Keratinocyte (primary cell): ENCODE data around the gene ETHE1. TPM values are rescaled to one million over a fixed set of nuclear protein-coding genes. Genes with fewer than 3 reads are reported as not detected.

Source experiments
- DNase-seq: peaks from one replicate; pipeline ENCODE4 v3.0.0-alpha.2; 2011; ENCODE audit warnings: low read depth, missing footprints, low spot score
- FAIRE-seq: peaks from 2 replicates; lab custom pipeline; 2011; peaks lifted over from hg19 to GRCh38; lab: Jason Lieb, UNC
- H2AFZ ChIP-seq: 2 replicates; pipeline ENCODE4 v1.6.0; 2012; ENCODE audit warnings: low read length, control low read depth, inconsistent platforms; ENCODE audit not compliant: control insufficient read depth
- H3K27ac ChIP-seq: 2 replicates; pipeline ENCODE4 v1.5.1; 2011; ENCODE audit warnings: low read length; ENCODE audit not compliant: control insufficient read depth, insufficient read depth
- H3K27me3 ChIP-seq: 3 replicates; pipeline ENCODE4 v1.6.0; 2011; ENCODE audit warnings: low read length; ENCODE audit not compliant: control insufficient read depth, insufficient read depth; ENCODE audit errors: extremely low read depth
- H3K36me3 ChIP-seq, 2 experiments: 2 replicates in 1 of 2; 3 replicates in 1 of 2; pipeline ENCODE4 v1.5.1; 2011; ENCODE audit warnings: low read length in 2 of 2, mild to moderate bottlenecking in 1 of 2; ENCODE audit not compliant: control insufficient read depth in 2 of 2, insufficient read depth in 2 of 2; ENCODE audit errors: extremely low read depth in 1 of 2
- H3K4me1 ChIP-seq: 3 replicates; pipeline ENCODE4 v1.5.1; 2011; ENCODE audit warnings: low read length; ENCODE audit not compliant: control insufficient read depth, insufficient read depth; ENCODE audit errors: extremely low read depth
- H3K4me2 ChIP-seq: 3 replicates; pipeline ENCODE4 v1.6.0; 2011; ENCODE audit warnings: low read depth, low read length; ENCODE audit not compliant: control insufficient read depth, insufficient read depth; ENCODE audit errors: extremely low read depth
- H3K4me3 ChIP-seq, 3 experiments: fragments of 200-600 bp in 1 of 3; sonication (generic) in 1 of 3; 2 replicates in 2 of 3; 3 replicates in 1 of 3; pipeline ENCODE4 v1.5.1; 2011 to 2016; ENCODE audit warnings: low read length in 3 of 3, mild to moderate bottlenecking in 3 of 3, control low read depth in 2 of 3, inconsistent platforms in 1 of 3, low read depth in 1 of 3, mixed read lengths in 1 of 3, mixed run types in 1 of 3, moderate library complexity in 1 of 3; ENCODE audit not compliant: control insufficient read depth in 2 of 3, insufficient read depth in 2 of 3; ENCODE audit errors: extremely low read depth in 1 of 3
- H3K79me2 ChIP-seq: 2 replicates; pipeline ENCODE4 v1.6.0; 2012; ENCODE audit warnings: low read length; ENCODE audit not compliant: control insufficient read depth, insufficient read depth
- H3K9ac ChIP-seq: 3 replicates; pipeline ENCODE4 v1.6.0; 2011; ENCODE audit warnings: low read length; ENCODE audit not compliant: control insufficient read depth, insufficient read depth; ENCODE audit errors: extremely low read depth
- H3K9me1 ChIP-seq: 3 replicates; pipeline ENCODE4 v1.6.0; 2011; ENCODE audit warnings: low read length; ENCODE audit not compliant: control insufficient read depth, insufficient read depth; ENCODE audit errors: extremely low read depth
- H3K9me3 ChIP-seq: 2 replicates; pipeline ENCODE4 v1.5.1; 2012; ENCODE audit warnings: low read depth, low read length; ENCODE audit not compliant: control insufficient read depth
- H4K20me1 ChIP-seq: 3 replicates; pipeline ENCODE4 v1.6.0; 2011; ENCODE audit warnings: low read length; ENCODE audit not compliant: control insufficient read depth, insufficient read depth; ENCODE audit errors: extremely low read depth
- EZH2 ChIP-seq: IDR thresholded peaks from one replicate; pipeline ENCODE4 v1.6.1; 2012; ENCODE audit warnings: inconsistent platforms, mild to moderate bottlenecking, low read length, moderate library complexity
- dilution Hi-C: fragments of 300-500 bp; cut with MboI; formaldehyde crosslinking; loops from one replicate; pipeline ENCODE4 v1.7.0; 2020; ENCODE audit warnings: low sequenced_read_pairs; ENCODE audit not compliant: extremely low pct_ligation_motif_present
- polyA plus RNA-seq, 5 experiments: library from polyadenylated mRNA; depleted of rRNA in 3 of 5; stranded (reverse) in 3 of 5; stranded (forward) in 1 of 5; unstranded in 1 of 5; fragments of >200 nt; gene quantifications; 1 replicate in 1 of 5; 2 replicates in 3 of 5; 3 replicates in 1 of 5; pipeline versions ENCODE4 v1.2.1 to v1.2.3, GENCODE V29; 2011 to 2012; ENCODE audit warnings: missing spikeins in 2 of 5, low read depth in 1 of 5, low replicate concordance in 1 of 5
- TF ChIP-seq, protein P1 (sequence below), 3 experiments: IDR thresholded peaks in 1 of 3; conservative IDR thresholded peaks in 1 of 3; optimal IDR thresholded peaks in 1 of 3; 2 replicates in 2 of 3; 3 replicates in 1 of 3; pipeline versions ENCODE3 to v1.5.1; 2011; ENCODE audit warnings: low read length in 3 of 3, mild to moderate bottlenecking in 3 of 3, moderate library complexity in 2 of 3, control low read depth in 1 of 3, inconsistent platforms in 1 of 3; ENCODE audit not compliant: insufficient read depth in 2 of 3; ENCODE audit errors: extremely low read depth in 1 of 3

The ETHE1 gene
- polyA plus RNA-seq, 1 donor (not counting 4 experiments of a cell fraction or from before 2014, with no cell fraction given): 234 TPM

DNA sequence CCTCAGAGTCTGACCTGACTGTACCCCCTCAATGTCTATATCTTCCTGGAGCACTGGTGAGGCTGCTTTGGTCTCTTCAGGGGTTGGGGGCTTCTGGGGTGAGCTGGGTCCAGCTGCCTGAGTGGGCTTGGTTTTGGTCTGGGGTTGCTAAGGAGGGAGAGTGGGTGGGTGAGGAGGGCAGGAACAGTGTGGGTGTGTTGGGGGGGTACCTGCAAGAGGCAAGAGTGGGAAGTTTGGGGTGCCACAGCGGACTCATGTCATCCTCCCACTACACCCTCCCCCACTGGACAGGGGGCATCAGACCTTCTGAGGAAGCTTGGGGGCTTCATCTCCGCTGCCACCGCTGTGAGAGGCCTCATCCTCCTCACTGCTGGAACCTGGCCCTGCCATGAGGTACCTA is 19.6 kb upstream of the ETHE1 start:
- peaks cover 13 to 23% of the 10 kb centered on the region in 2 experiments for H3K36me3 ChIP-seq
- no peak for FAIRE-seq

DNA sequence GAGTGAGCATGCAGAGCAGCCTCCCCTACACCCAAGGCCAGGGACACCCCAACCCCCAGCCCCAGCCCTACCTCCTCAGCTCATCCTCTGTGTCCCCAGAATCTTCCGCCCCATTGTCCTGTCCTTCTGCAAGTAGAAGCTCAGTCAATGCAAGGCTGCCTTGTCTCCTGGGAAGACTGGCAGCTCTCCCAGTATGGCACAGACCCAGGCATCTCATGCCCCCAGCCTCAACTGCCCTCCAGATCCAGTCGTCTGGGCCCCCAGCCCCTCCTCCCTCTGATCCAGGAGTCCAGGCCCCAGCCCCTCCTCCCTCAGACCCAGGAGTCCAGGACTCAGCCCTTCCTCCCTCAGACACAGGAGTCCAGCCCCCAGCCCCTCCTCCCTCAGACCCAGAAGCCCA is 19.0 kb upstream of the ETHE1 start:
- DNase-seq (no peak), FAIRE-seq (no peak)
- TF ChIP-seq, protein P1, sequence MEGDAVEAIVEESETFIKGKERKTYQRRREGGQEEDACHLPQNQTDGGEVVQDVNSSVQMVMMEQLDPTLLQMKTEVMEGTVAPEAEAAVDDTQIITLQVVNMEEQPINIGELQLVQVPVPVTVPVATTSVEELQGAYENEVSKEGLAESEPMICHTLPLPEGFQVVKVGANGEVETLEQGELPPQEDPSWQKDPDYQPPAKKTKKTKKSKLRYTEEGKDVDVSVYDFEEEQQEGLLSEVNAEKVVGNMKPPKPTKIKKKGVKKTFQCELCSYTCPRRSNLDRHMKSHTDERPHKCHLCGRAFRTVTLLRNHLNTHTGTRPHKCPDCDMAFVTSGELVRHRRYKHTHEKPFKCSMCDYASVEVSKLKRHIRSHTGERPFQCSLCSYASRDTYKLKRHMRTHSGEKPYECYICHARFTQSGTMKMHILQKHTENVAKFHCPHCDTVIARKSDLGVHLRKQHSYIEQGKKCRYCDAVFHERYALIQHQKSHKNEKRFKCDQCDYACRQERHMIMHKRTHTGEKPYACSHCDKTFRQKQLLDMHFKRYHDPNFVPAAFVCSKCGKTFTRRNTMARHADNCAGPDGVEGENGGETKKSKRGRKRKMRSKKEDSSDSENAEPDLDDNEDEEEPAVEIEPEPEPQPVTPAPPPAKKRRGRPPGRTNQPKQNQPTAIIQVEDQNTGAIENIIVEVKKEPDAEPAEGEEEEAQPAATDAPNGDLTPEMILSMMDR (optimal IDR thresholded peaks at IDR 0.05 in 1 of 3, IDR thresholded peaks at IDR 0.05 in 1 of 3, conservative IDR thresholded peaks at IDR 0.05 in 1 of 3; ENCODE audit: extremely low read depth in 1 of 3, insufficient read depth in 2 of 3, low read length in 3 of 3): no peak
- TF ChIP-seq EZH2: no peak
- dilution Hi-C loops: no loop called here
- H3K4me1 ChIP-seq: no peaks in the 10 kb centered on the region
- no peaks in the 10 kb centered on the region for H3K79me2 ChIP-seq
- H3K9me1 ChIP-seq: no peaks in the 10 kb centered on the region
- H3K27ac ChIP-seq: no peak overlapping the region
- H3K9ac ChIP-seq: no peak overlapping the region
- H3K4me3 ChIP-seq: no peak overlapping the region
- H3K4me2 ChIP-seq: no peak overlapping the region
- H2AFZ ChIP-seq: no peak overlapping the region
- H3K36me3 ChIP-seq: peaks cover 12 to 20% of the 10 kb centered on the region in 2 experiments
- no peaks in the 10 kb centered on the region for H3K9me3 ChIP-seq
- no peaks in the 10 kb centered on the region for H3K27me3 ChIP-seq
- H4K20me1 ChIP-seq: no peaks in the 10 kb centered on the region

More for the DNA sequence above, 19.6 kb upstream of the ETHE1 start:
- dilution Hi-C loops: no loop called here
- H3K9me3 ChIP-seq: no peaks in the 10 kb centered on the region
- H3K4me1 ChIP-seq: no peaks in the 10 kb centered on the region
- TF ChIP-seq, protein P1 (optimal IDR thresholded peaks at IDR 0.05 in 1 of 3, IDR thresholded peaks at IDR 0.05 in 1 of 3, conservative IDR thresholded peaks at IDR 0.05 in 1 of 3; ENCODE audit: extremely low read depth in 1 of 3, insufficient read depth in 2 of 3, low read length in 3 of 3): no peak
- TF ChIP-seq EZH2: no peak
- H3K9ac ChIP-seq: no peak overlapping the region
- no peak overlapping the region for H2AFZ ChIP-seq
- no peak for DNase-seq
- no peak overlapping the region for H3K4me3 ChIP-seq
- H3K4me2 ChIP-seq: no peak overlapping the region
- H4K20me1 ChIP-seq: no peaks in the 10 kb centered on the region
- no peak overlapping the region for H3K27ac ChIP-seq
- no peaks in the 10 kb centered on the region for H3K27me3 ChIP-seq
- H3K79me2 ChIP-seq: no peaks in the 10 kb centered on the region
- no peaks in the 10 kb centered on the region for H3K9me1 ChIP-seq
